ENCODE results near the gene P2RX5.

The P2RX5 gene

DNA sequence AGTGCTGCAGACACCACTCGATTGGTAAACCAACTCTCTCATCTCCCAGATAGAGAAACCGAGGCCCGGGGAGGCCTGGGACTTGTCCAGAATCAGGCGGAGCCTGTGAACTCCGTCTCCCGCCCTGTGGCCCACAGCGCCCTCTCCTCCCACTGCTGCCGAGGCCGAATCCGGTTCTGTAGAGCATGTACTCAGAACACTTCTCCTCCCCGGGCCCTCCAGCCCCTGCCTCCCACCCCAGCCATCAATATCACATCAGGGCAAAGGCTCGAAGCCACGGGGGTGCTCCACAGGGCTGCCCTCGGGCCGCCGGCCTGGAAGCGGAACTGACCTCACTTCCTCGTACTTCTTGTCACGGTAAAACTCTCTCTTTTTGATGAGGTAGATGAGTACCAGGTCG lies 14.4 kb downstream of the P2RX5 start:
- DNase-seq (ENCODE audit: low read depth), result no peak
- TF ChIP-seq, protein P1, sequence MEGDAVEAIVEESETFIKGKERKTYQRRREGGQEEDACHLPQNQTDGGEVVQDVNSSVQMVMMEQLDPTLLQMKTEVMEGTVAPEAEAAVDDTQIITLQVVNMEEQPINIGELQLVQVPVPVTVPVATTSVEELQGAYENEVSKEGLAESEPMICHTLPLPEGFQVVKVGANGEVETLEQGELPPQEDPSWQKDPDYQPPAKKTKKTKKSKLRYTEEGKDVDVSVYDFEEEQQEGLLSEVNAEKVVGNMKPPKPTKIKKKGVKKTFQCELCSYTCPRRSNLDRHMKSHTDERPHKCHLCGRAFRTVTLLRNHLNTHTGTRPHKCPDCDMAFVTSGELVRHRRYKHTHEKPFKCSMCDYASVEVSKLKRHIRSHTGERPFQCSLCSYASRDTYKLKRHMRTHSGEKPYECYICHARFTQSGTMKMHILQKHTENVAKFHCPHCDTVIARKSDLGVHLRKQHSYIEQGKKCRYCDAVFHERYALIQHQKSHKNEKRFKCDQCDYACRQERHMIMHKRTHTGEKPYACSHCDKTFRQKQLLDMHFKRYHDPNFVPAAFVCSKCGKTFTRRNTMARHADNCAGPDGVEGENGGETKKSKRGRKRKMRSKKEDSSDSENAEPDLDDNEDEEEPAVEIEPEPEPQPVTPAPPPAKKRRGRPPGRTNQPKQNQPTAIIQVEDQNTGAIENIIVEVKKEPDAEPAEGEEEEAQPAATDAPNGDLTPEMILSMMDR (IDR thresholded peaks at IDR 0.05; ENCODE audit: insufficient read depth, low read depth, low read length, missing control alignments), result no peak
- H3K4me3 ChIP-seq (ENCODE audit: low read depth, low read length), result no peak overlapping the region

DNA sequence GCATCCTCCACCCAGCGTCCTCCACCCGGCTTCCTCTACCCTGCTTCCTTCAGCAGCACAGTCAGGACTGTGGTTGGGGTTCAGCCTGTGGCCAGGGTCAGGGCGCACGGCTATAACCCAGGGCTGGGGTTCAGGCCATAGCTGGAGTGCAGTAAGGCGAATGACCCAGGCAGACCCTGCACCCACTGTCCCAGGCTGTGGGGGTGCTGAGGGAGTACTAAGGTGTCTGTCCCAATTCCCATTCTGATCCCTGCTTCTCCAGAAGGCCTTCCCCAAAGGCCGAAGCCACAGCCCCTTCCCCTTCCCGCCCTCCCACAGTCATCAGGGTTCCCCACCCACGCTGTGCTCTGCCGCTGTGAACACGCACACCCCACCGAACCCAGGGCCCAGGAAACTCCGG lies 14.9 kb downstream of the P2RX5 start:
- no peak for DNase-seq (ENCODE audit: low read depth)
- TF ChIP-seq, protein P1 (IDR thresholded peaks at IDR 0.05; ENCODE audit: insufficient read depth, low read depth, low read length, missing control alignments), result no peak

DNA sequence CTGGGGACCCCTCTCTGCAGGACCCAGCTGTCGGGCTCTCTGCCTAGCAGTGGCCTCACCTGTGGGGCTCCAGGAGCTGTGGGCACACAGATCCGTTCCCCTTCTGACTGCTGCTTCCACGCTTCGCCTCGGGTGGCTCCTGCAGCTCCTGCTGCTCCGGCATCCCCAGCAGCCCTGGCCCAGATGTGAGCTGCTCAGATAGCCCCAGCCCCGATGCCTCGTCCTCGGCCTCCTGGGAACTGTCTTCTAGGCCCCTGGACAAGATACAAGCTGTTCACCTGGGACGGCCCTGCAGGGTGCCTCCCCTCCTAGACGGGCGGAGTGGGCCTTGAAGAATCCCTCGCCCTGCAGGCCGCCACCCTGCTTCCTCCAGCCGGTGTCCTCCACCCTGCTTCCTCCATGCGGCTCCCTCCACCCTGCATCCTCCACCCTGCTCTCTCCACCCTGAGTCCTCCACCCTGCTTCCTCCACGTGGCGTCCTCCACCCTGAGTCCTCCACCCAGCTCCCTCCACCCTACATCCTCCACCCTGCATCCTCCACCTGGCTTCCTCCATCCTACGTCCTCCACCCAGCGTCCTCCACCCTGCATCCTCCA lies 16.3 kb downstream of the P2RX5 start:
- no peak for DNase-seq (ENCODE audit: low read depth)
- H3K4me3 ChIP-seq (ENCODE audit: low read depth, low read length), result no peak overlapping the region
- TF ChIP-seq, protein P1 (IDR thresholded peaks at IDR 0.05; ENCODE audit: insufficient read depth, low read depth, low read length, missing control alignments), result no peak

More for the DNA sequence above, 14.9 kb downstream of the P2RX5 start:
- H3K4me3 ChIP-seq (ENCODE audit: low read depth, low read length), result no peak overlapping the region

DNA sequence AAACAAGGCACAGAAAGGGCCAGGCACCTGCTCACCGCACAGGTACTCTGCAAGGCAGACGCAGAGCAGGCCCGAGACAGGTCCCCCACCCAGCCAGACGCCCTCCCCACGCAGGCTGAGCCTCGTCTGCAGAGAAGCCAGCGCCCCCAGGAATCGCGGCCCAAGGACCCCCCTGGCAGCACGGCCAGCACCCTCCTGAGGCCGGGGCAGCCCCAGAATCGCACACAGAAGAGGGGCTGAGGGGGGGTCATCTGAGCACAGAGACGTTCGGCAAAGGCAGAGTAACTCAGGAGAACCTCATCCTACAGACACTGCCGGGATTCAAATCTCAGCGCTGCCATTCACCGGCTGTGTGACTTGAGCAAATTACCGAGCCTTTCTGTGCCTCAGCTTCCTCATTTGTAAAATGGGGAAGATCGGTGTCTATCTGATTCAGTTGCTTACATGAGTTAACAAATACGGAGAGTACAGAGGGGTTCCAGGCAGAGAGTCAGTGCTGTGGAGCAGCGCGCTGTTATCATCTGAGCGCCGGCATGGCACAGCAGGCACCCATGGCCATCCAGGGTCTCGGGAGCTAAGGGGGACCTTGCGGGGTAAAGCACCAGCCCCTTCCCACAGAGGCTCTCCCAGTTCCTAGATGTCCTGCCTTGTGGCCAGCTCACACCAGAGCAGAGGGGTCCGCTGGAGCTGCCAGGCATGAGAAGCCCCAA lies 17.0 kb downstream of the P2RX5 start:
- DNase-seq (ENCODE audit: low read depth), result no peak
- no peak overlapping the region for H3K4me3 ChIP-seq (ENCODE audit: low read depth, low read length)
- TF ChIP-seq, protein P1 (IDR thresholded peaks at IDR 0.05; ENCODE audit: insufficient read depth, low read depth, low read length, missing control alignments), result no peak

DNA sequence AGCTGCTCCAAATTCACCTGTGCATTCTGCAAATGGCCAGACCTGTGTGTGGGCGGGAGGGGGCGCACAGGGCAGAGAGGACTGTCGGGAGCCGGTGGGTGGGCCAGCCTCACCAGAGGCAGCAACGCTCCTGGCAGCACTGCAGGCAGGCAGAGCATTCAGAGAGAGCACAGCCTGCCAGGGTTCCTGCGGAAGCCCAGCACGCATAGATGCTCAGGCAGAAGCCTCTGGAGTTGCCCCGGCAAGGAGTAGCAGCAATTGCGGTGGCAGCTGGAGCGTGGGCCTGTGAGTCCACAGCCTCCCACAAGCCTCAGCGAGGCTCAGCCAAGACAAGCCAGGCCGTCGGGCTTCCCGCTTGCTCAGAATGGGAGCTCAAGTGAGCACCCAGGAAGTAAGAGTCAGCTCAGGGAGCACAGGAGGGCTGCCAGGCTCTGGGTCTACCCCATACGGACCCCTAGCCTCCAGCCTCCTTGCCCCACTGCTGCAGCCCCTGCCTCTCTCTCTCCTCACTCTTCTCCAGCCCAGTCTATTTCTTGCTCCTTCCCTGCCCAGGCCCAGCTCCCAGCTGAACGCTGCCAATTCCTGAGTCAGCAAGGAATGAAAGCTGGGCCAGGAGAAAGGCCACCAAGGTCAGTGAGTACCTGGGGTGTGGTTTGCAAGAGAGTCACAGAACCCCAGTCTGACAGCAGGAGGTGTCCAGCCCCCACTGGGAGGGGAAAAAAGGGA lies 17.7 kb downstream of the P2RX5 start:
- TF ChIP-seq, protein P1 (IDR thresholded peaks at IDR 0.05; ENCODE audit: insufficient read depth, low read depth, low read length, missing control alignments), result no peak
- DNase-seq (ENCODE audit: low read depth), result no peak
- H3K4me3 ChIP-seq (ENCODE audit: low read depth, low read length), result no peak overlapping the region

DNA sequence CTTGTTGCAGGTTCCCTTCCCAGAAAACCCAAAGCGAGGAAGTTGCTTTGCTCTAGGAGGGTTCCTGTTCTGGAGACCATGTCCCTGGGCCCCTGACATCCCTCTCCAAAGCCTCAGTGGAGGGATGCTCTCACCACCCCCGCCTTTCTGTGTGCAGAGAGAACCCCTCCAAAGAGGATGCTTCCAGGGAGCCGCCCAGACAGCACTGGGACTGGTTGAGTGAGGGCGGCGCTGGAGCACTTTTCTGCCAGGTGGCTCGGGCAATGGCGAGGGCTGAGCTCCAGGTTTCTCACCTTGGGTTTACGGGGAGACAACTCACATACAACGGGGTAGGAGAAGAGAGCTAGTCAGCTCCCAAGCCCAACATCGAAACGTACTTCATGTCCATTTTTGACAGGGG lies 20.1 kb downstream of the P2RX5 start:
- TF ChIP-seq, protein P1 (IDR thresholded peaks at IDR 0.05; ENCODE audit: insufficient read depth, low read depth, low read length, missing control alignments), result no peak
- DNase-seq (ENCODE audit: low read depth), result no peak
- no peak overlapping the region for H3K4me3 ChIP-seq (ENCODE audit: low read depth, low read length)

Data from GM12865 (cell line).